DND-41 (cell line): ENCODE results near the gene UQCRH.

Source experiments
- ATAC-seq: fragments of 200-7000 bp; cut with Tn5 transposase; 3 replicates; pipeline ENCODE4 v1.9.1; 2021; ENCODE audit warnings: low read depth; ENCODE audit not compliant: insufficient read depth
- DNase-seq: peaks from one replicate; pipeline ENCODE4 v3.0.0-alpha.2; 2020
- H2AFZ ChIP-seq: 2 replicates; pipeline ENCODE4 v1.6.0; 2012; ENCODE audit warnings: low read depth, low read length
- H3K27ac ChIP-seq: 2 replicates; pipeline ENCODE4 v1.5.1; 2012; ENCODE audit warnings: low read length, inconsistent platforms
- H3K27me3 ChIP-seq: fragments of 200-600 bp; sonication (generic); 2 replicates; pipeline ENCODE4 v1.6.0; 2012; ENCODE audit warnings: low read length, mild to moderate bottlenecking, inconsistent platforms; ENCODE audit not compliant: insufficient read depth, poor library complexity
- H3K36me3 ChIP-seq: 2 replicates; pipeline ENCODE4 v1.5.1; 2012; ENCODE audit warnings: low read length, inconsistent platforms; ENCODE audit not compliant: insufficient read depth
- H3K4me1 ChIP-seq: 2 replicates; pipeline ENCODE4 v1.5.1; 2012; ENCODE audit warnings: mild to moderate bottlenecking, low read length; ENCODE audit not compliant: insufficient read depth
- H3K4me2 ChIP-seq: 2 replicates; pipeline ENCODE4 v1.6.0; 2012; ENCODE audit warnings: mild to moderate bottlenecking, moderate library complexity, low read length, inconsistent platforms; ENCODE audit not compliant: insufficient read depth
- H3K4me3 ChIP-seq, 2 experiments: fragments of 200-600 bp in 1 of 2; shearing (Covaris generic) in 1 of 2; 2 replicates each; pipeline ENCODE4 v1.5.1; 2012 to 2016; ENCODE audit warnings: inconsistent platforms in 2 of 2, low read length in 2 of 2, mild to moderate bottlenecking in 2 of 2, low read depth in 1 of 2, moderate library complexity in 1 of 2
- H3K79me2 ChIP-seq: 2 replicates; pipeline ENCODE4 v1.6.0; 2012; ENCODE audit warnings: low read length, inconsistent platforms; ENCODE audit not compliant: insufficient read depth
- H3K9ac ChIP-seq: 2 replicates; pipeline ENCODE4 v1.6.0; 2012; ENCODE audit warnings: low read depth, mild to moderate bottlenecking, inconsistent platforms, low read length, moderate library complexity
- H3K9me3 ChIP-seq: 2 replicates; pipeline ENCODE4 v1.5.1; 2012; ENCODE audit warnings: low read length, moderate library complexity, mild to moderate bottlenecking, inconsistent platforms; ENCODE audit not compliant: insufficient read depth, severe bottlenecking
- H4K20me1 ChIP-seq: 2 replicates; pipeline ENCODE4 v1.6.0; 2012; ENCODE audit warnings: low read length; ENCODE audit not compliant: insufficient read depth
- CTCF ChIP-seq: IDR thresholded peaks from 2 replicates; pipeline ENCODE4 v1.5.1; 2012; ENCODE audit warnings: borderline replicate concordance, low read length, moderate library complexity, mild to moderate bottlenecking; ENCODE audit not compliant: poor library complexity, severe bottlenecking; ENCODE audit errors: extremely low read depth
- EZH2 ChIP-seq: IDR thresholded peaks from 3 replicates; pipeline ENCODE4 v1.6.1; 2012; ENCODE audit warnings: borderline replicate concordance, low read depth, mild to moderate bottlenecking, moderate library complexity, low read length, inconsistent platforms; ENCODE audit not compliant: severe bottlenecking

The UQCRH gene

GRCh38 chr1:46262508-46262907 is 41.0 kb upstream of the UQCRH start:
- Histone ChIP-seq H3K79me2 (peaks cover 39% of the 10 kb centered on the region), H3K36me3 (peaks cover 97% of the 10 kb centered on the region), H3K4me2 (no peak overlapping the region), H3K9me3 (no peaks in the 10 kb centered on the region), H3K4me1 (no peaks in the 10 kb centered on the region), H2AFZ (no peak overlapping the region), H4K20me1 (peaks cover 19% of the 10 kb centered on the region), H3K27me3 (no peaks in the 10 kb centered on the region), H3K9ac (no peak overlapping the region), H3K27ac (no peak overlapping the region), H3K4me3 (no peak overlapping the region)
- DNase-seq (no peak), ATAC-seq (no peak)
- no peak for TF ChIP-seq EZH2
- no peak for TF ChIP-seq CTCF

- TF ChIP-seq EZH2: no peak
- TF ChIP-seq CTCF: no peak
- H3K27ac ChIP-seq: no peak overlapping the region
- H4K20me1 ChIP-seq: peaks cover 17% of the 10 kb centered on the region
- no peak overlapping the region for H3K4me2 ChIP-seq
- no peak overlapping the region for H3K9ac ChIP-seq
- no peak for ATAC-seq
- no peaks in the 10 kb centered on the region for H3K27me3 ChIP-seq
- H3K79me2 ChIP-seq: peaks cover 35% of the 10 kb centered on the region
- H3K36me3 ChIP-seq: peaks cover 99% of the 10 kb centered on the region
- H3K9me3 ChIP-seq: no peaks in the 10 kb centered on the region
- DNase-seq: no peak
- H3K4me3 ChIP-seq: no peak overlapping the region
- H3K4me1 ChIP-seq: no peaks in the 10 kb centered on the region
- H2AFZ ChIP-seq: no peak overlapping the region
Observed at GRCh38 chr1:46263146-46263545, 40.4 kb upstream of the UQCRH start.

GRCh38 chr1:46268578-46268977 is 34.9 kb upstream of the UQCRH start:
- TF ChIP-seq CTCF (no peak), EZH2 (no peak)
- ATAC-seq (no peak), DNase-seq (no peak)
- peaks cover 100% of the 10 kb centered on the region for H3K36me3 ChIP-seq
- no peaks in the 10 kb centered on the region for H3K4me1 ChIP-seq
- no peak overlapping the region for H3K27ac ChIP-seq
- H4K20me1 ChIP-seq: peaks cover 4% of the 10 kb centered on the region; the same call in 1 of the 2 replicates
- no peak overlapping the region for H3K4me2 ChIP-seq
- no peaks in the 10 kb centered on the region for H3K27me3 ChIP-seq
- no peak overlapping the region for H2AFZ ChIP-seq
- peaks cover 12% of the 10 kb centered on the region for H3K79me2 ChIP-seq
- H3K9me3 ChIP-seq: no peaks in the 10 kb centered on the region
- no peak overlapping the region for H3K4me3 ChIP-seq
- H3K9ac ChIP-seq: no peak overlapping the region
